OCI-LY7 (cell line): ENCODE results near the gene EFHD2. TPM values are rescaled to one million over a fixed set of nuclear protein-coding genes. Genes with fewer than 3 reads are reported as not detected.

ENCODE experiments used
- BruUV-seq: library from RNA; stranded (reverse); fragments of 400-500 nt; replicated peaks from 2 replicates; lab custom pipeline; 2021; lab: Mats Ljungman, UMichigan
- CTCF ChIA-PET: fragments of 300-600 bp; sonication (Branson Sonifier 250); formaldehyde crosslinking; loops from one replicate; lab custom pipeline; 2022; ENCODE audit warnings: antibody characterized with exemption; ENCODE audit not compliant: unreplicated experiment; lab: Charles Lee
- POLR2A ChIA-PET: fragments of 300-600 bp; sonication (Branson Sonifier 250); formaldehyde crosslinking; loops from one replicate; lab custom pipeline; 2022; ENCODE audit warnings: antibody characterized with exemption; lab: Charles Lee
- DNase-seq: peaks from one replicate; pipeline ENCODE4 v3.0.0-alpha.2; 2015; ENCODE audit warnings: low spot score
- H2AFZ ChIP-seq: fragments of 200-600 bp; sonication (generic), shearing (Covaris generic); 2 replicates; pipeline ENCODE4 v1.6.1; 2014; ENCODE audit warnings: mild to moderate bottlenecking, antibody characterized with exemption, low read length, moderate library complexity
- H3K27ac ChIP-seq: fragments of 200-600 bp; sonication (generic); 2 replicates; pipeline ENCODE4 v1.5.1; 2014; ENCODE audit warnings: mixed run types, low read depth, mild to moderate bottlenecking, moderate library complexity, low read length, inconsistent platforms; ENCODE audit not compliant: poor library complexity, severe bottlenecking
- H3K36me3 ChIP-seq: fragments of 200-600 bp; sonication (generic); 2 replicates; pipeline ENCODE4 v1.6.1; 2014; ENCODE audit warnings: mild to moderate bottlenecking, antibody characterized with exemption, low read length, moderate library complexity, mixed read lengths; ENCODE audit not compliant: insufficient read depth
- H3K4me1 ChIP-seq: fragments of 200-600 bp; sonication (generic); 2 replicates; pipeline ENCODE4 v1.5.1; 2014; ENCODE audit warnings: mild to moderate bottlenecking, low read length; ENCODE audit not compliant: insufficient read depth, poor library complexity, severe bottlenecking
- H3K4me2 ChIP-seq: fragments of 200-600 bp; sonication (generic); 2 replicates; pipeline ENCODE4 v1.6.1; 2014; ENCODE audit warnings: mild to moderate bottlenecking, low read length
- H3K4me3 ChIP-seq: fragments of 200-600 bp; sonication (generic); 2 replicates; pipeline ENCODE4 v1.5.1; 2014; ENCODE audit warnings: mild to moderate bottlenecking, low read depth, low read length; ENCODE audit not compliant: poor library complexity, severe bottlenecking
- H3K79me2 ChIP-seq: fragments of 200-600 bp; sonication (generic); 2 replicates; pipeline ENCODE4 v1.6.1; 2016; ENCODE audit warnings: low read depth, mild to moderate bottlenecking, low read length, moderate library complexity, mixed read lengths; ENCODE audit not compliant: insufficient read depth
- H3K9me2 ChIP-seq: fragments of 200-600 bp; sonication (generic); 2 replicates; pipeline ENCODE4 v1.6.1; 2016; ENCODE audit warnings: mild to moderate bottlenecking, low read length, mixed read lengths; ENCODE audit not compliant: insufficient read depth
- H3K9me3 ChIP-seq: fragments of 200-600 bp; sonication (generic); 2 replicates; pipeline ENCODE4 v1.6.1; 2014; ENCODE audit warnings: mild to moderate bottlenecking, mixed run types, low read length, mixed read lengths
- H4K20me1 ChIP-seq: fragments of 200-600 bp; sonication (generic); 2 replicates; pipeline ENCODE4 v1.6.1; 2014; ENCODE audit warnings: mild to moderate bottlenecking, antibody characterized with exemption, low read length, moderate library complexity, mixed read lengths; ENCODE audit not compliant: insufficient read depth
- EZH2phosphoT487 ChIP-seq: fragments of 200-600 bp; sonication (generic); IDR thresholded peaks from 2 replicates; pipeline ENCODE4 v1.6.1; 2018; ENCODE audit warnings: low read depth, borderline replicate concordance, mild to moderate bottlenecking, mixed run types, antibody characterized with exemption, low read length, moderate library complexity, mixed read lengths
- intact Hi-C: fragments of 100-400 bp; cut with micrococcal nuclease; formaldehyde crosslinking; loops from one replicate; pipeline ENCODE4 v1.10.0; 2022; ENCODE audit not compliant: unreplicated experiment
- total RNA-seq, 2 experiments: library from RNA; depleted of rRNA in 1 of 2; stranded (reverse); fragments of >200 nt in 1 of 2; shearing (Covaris generic) in 1 of 2; gene quantifications; 2 replicates each; pipeline ENCODE4 v1.2.3, GENCODE V29; 2014 to 2022
- TF ChIP-seq, protein P1 (sequence below): fragments of 200-600 bp; sonication (generic); conservative IDR thresholded peaks from 2 replicates; pipeline ENCODE4 v1.5.1; 2014; ENCODE audit warnings: mild to moderate bottlenecking, antibody characterized with exemption, low read length, moderate library complexity, mixed read lengths

Gene EFHD2
- total RNA-seq, 2 experiments from 2014 or later = 27.3 to 42.0 TPM

DNA sequence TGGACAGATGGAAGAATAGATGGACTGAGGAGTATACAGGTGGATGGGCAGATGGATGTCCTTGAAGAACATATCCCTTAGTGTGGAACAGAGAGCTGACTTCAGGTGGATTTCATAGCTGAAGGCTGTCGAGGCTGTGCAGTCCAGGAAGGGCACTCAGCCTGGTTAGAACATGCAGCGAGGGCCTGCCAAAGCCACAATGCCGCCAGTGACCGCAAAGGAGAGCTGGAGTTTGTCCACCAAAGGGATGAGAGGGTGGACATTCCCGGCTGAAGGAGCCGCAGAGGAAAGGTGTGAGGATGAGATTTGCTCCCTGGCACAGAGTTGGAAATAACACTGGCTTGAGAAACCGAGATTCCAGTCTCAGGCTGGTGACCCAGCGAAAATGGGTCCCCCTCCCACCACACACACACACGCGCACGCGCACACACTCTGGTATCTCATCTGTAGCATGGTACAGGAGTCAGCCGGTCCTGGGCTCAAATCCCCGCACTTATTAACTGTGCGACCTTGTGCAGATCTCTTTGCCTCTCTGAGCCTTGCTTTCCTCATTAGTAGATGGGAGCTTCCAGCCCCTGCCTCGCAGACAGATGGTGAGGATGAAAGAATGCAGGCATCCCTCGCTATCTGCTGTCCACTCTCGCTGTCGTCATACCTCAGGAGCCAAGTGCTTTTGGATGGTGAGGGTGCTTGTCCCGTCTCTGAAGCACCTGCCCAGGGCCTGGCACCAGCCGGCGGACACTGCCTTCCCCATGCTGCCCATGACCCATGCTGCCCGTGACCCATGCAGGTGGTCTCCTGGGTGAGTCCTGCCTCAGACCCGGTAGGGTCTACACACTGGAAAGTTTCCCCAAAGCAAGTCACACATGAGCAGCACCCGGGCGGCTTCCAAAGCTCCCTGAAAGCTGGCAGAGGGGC, 26.8 kb upstream of the EFHD2 start:
- no peaks in the 10 kb centered on the region for H3K79me2 ChIP-seq
- no TSS peak for BruUV-seq
- ChIA-PET POLR2A (no interaction called here), CTCF (no interaction called here)
- H3K4me3 ChIP-seq = no peak overlapping the region
- no peak overlapping the region for H3K27ac ChIP-seq
- DNase-seq = no peak
- no peak overlapping the region for H3K4me2 ChIP-seq
- TF ChIP-seq, protein P1, sequence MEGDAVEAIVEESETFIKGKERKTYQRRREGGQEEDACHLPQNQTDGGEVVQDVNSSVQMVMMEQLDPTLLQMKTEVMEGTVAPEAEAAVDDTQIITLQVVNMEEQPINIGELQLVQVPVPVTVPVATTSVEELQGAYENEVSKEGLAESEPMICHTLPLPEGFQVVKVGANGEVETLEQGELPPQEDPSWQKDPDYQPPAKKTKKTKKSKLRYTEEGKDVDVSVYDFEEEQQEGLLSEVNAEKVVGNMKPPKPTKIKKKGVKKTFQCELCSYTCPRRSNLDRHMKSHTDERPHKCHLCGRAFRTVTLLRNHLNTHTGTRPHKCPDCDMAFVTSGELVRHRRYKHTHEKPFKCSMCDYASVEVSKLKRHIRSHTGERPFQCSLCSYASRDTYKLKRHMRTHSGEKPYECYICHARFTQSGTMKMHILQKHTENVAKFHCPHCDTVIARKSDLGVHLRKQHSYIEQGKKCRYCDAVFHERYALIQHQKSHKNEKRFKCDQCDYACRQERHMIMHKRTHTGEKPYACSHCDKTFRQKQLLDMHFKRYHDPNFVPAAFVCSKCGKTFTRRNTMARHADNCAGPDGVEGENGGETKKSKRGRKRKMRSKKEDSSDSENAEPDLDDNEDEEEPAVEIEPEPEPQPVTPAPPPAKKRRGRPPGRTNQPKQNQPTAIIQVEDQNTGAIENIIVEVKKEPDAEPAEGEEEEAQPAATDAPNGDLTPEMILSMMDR = no peak
- no peaks in the 10 kb centered on the region for H3K9me2 ChIP-seq
- no peak overlapping the region for H2AFZ ChIP-seq
- intact Hi-C loops = no loop called here
- no peaks in the 10 kb centered on the region for H3K9me3 ChIP-seq
- H3K4me1 ChIP-seq = no peaks in the 10 kb centered on the region
- H3K36me3 ChIP-seq = no peaks in the 10 kb centered on the region
- no peaks in the 10 kb centered on the region for H4K20me1 ChIP-seq

DNA sequence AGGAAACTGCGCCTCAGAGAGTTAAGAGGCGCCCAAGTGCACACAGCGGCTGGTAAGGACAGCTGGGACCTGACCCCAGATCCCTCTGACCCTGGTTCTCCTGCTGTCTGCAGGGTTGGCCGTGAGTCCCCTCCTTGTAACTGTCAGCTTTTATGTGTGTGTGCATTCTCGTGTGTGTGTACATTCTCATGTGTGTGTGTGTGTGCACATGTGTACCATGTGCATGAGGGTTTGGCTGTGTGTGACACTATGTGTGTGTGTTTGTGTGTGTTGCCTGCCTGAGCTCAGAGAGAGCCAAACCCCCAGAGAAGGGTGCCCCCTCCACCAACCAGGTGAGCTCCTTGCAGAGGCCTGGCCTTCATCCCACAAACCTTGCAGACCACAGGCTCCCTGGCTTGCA, 25.9 kb upstream of the EFHD2 start:
- Histone ChIP-seq H3K79me2 (no peaks in the 10 kb centered on the region), H3K4me1 (no peaks in the 10 kb centered on the region), H4K20me1 (no peaks in the 10 kb centered on the region), H3K36me3 (no peaks in the 10 kb centered on the region), H2AFZ (no peak overlapping the region), H3K9me3 (no peaks in the 10 kb centered on the region), H3K4me3 (no peak overlapping the region), H3K27ac (no peak overlapping the region), H3K9me2 (no peaks in the 10 kb centered on the region), H3K4me2 (no peak overlapping the region)
- intact Hi-C loops = no loop called here
- POLR2A ChIA-PET = no interaction called here
- CTCF ChIA-PET = no interaction called here
- TF ChIP-seq, protein P1 = no peak
- no peak for TF ChIP-seq EZH2phosphoT487
- no TSS peak for BruUV-seq
- DNase-seq = no peak

DNA sequence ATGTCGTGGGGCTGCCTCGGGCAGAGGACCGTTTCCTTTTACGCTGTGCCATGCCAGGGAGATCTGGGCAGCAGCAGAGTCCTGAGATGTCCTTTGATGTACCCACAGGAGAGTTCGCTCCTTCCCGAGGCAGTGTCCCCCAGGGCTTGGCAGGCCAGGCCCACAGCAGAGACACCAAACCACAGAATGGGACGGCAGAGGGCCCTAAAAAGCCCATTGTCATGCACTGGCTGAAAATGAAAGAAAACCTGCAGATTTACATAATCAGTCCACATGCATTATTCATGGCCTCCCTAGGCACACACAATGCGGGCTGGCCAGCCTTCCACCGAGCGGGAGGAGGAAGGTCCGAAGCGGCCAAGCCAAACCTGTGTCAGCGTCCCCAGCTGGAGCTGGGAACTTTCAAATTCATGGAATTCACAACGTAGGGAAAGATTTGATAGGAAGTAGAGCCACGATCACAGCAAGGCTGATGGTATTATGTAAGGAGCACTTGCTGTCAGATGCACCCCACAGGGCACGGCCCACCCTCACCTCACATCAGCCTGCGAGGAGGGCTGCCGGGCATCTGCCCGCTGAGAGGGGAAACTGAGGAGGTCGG, 25.3 kb upstream of the EFHD2 start:
- Histone ChIP-seq H3K4me1 (no peaks in the 10 kb centered on the region), H3K36me3 (no peaks in the 10 kb centered on the region), H3K4me2 (peak overlapping the region; percentile 17; the same call in 1 of the 2 replicates), H4K20me1 (no peaks in the 10 kb centered on the region), H3K9me2 (no peaks in the 10 kb centered on the region), H3K4me3 (no peak overlapping the region), H3K27ac (no peak overlapping the region), H3K79me2 (no peaks in the 10 kb centered on the region), H2AFZ (no peak overlapping the region), H3K9me3 (no peaks in the 10 kb centered on the region)
- BruUV-seq = no TSS peak
- ChIA-PET CTCF (no interaction called here), POLR2A (interaction anchor here (0.7 kb wide), 1 partner anchor 154 kb away, joined by 5 read pairs; no protein-coding TSS in a partner anchor)
- intact Hi-C loops = no loop called here
- no peak for DNase-seq
- TF ChIP-seq EZH2phosphoT487 = no peak
- TF ChIP-seq, protein P1 = no peak
